ENCODE measurements around the gene DHX35.
A peak's percentile ranks its signal among the peaks of the same experiment; 100 is the strongest.

The DHX35 gene

GRCh38 chr20:38961530-38962043 lies 557 bp upstream of the DHX35 start:
- Histone ChIP-seq H3K27me3 (ENCODE audit: insufficient read depth, poor library complexity, severe bottlenecking) (no peaks in the 10 kb centered on the region), H3K4me3 (ENCODE audit: severe bottlenecking) (peak overlapping the region; percentile 94), H3K36me3 (ENCODE audit: low read depth) (peaks cover 17% of the 10 kb centered on the region), H3K27ac (ENCODE audit: poor library complexity, severe bottlenecking) (peak overlapping the region; percentile 60), H3K9me3 (ENCODE audit: severe bottlenecking) (no peaks in the 10 kb centered on the region), H3K4me1 (ENCODE audit: insufficient read depth, poor library complexity, severe bottlenecking) (peaks cover 15% of the 10 kb centered on the region)
- TF ChIP-seq, protein P1, sequence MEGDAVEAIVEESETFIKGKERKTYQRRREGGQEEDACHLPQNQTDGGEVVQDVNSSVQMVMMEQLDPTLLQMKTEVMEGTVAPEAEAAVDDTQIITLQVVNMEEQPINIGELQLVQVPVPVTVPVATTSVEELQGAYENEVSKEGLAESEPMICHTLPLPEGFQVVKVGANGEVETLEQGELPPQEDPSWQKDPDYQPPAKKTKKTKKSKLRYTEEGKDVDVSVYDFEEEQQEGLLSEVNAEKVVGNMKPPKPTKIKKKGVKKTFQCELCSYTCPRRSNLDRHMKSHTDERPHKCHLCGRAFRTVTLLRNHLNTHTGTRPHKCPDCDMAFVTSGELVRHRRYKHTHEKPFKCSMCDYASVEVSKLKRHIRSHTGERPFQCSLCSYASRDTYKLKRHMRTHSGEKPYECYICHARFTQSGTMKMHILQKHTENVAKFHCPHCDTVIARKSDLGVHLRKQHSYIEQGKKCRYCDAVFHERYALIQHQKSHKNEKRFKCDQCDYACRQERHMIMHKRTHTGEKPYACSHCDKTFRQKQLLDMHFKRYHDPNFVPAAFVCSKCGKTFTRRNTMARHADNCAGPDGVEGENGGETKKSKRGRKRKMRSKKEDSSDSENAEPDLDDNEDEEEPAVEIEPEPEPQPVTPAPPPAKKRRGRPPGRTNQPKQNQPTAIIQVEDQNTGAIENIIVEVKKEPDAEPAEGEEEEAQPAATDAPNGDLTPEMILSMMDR (IDR thresholded peaks at IDR 0.05; ENCODE audit: poor library complexity, severe bottlenecking): no peak
- no peak for DNase-seq (ENCODE audit: low spot score)
- ATAC-seq (ENCODE audit: low read depth): no peak

- Histone ChIP-seq H3K27ac (ENCODE audit: poor library complexity, severe bottlenecking) (peak overlapping the region; percentile 60), H3K36me3 (ENCODE audit: low read depth) (peaks cover 17% of the 10 kb centered on the region), H3K4me1 (ENCODE audit: insufficient read depth, poor library complexity, severe bottlenecking) (peaks cover 15% of the 10 kb centered on the region), H3K4me3 (ENCODE audit: severe bottlenecking) (peak overlapping the region; percentile 94), H3K9me3 (ENCODE audit: severe bottlenecking) (no peaks in the 10 kb centered on the region), H3K27me3 (ENCODE audit: insufficient read depth, poor library complexity, severe bottlenecking) (no peaks in the 10 kb centered on the region)
- no peak for ATAC-seq (ENCODE audit: low read depth)
- TF ChIP-seq, protein P1 (IDR thresholded peaks at IDR 0.05; ENCODE audit: poor library complexity, severe bottlenecking): peak; percentile 40
- no peak for DNase-seq (ENCODE audit: low spot score)
Measured at GRCh38 chr20:38962928-38963401, 821 bp downstream of the DHX35 start.

DNA sequence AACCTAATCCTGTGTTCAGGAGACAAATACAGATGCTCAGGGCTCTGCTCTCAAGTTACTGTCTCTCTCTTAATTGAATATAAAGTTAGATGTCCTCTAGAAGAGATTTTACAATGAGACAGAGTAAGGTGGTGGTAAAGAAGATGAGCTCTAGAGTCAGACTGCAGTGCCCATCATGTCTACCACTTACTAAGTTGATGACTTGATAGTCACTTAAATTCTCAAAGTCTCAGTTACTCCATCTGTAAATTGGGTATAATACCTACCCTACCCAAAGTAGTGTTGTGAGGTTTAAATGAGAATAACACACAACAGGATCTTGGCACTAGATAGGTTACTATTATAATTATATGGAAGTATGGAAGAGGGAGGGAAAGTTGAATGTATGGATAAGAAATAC lies 1.6 kb downstream of the DHX35 start:
- TF ChIP-seq, protein P1 (IDR thresholded peaks at IDR 0.05; ENCODE audit: poor library complexity, severe bottlenecking): no peak
- ATAC-seq (ENCODE audit: low read depth) (no peak), DNase-seq (ENCODE audit: low spot score) (no peak)
- H3K9me3 ChIP-seq (ENCODE audit: severe bottlenecking): no peaks in the 10 kb centered on the region
- H3K36me3 ChIP-seq (ENCODE audit: low read depth): peaks cover 18% of the 10 kb centered on the region
- H3K4me1 ChIP-seq (ENCODE audit: insufficient read depth, poor library complexity, severe bottlenecking): peaks cover 15% of the 10 kb centered on the region
- no peak overlapping the region for H3K27ac ChIP-seq (ENCODE audit: poor library complexity, severe bottlenecking)
- H3K4me3 ChIP-seq (ENCODE audit: severe bottlenecking): no peak overlapping the region
- H3K27me3 ChIP-seq (ENCODE audit: insufficient read depth, poor library complexity, severe bottlenecking): no peaks in the 10 kb centered on the region

- Histone ChIP-seq H3K4me1 (ENCODE audit: insufficient read depth, poor library complexity, severe bottlenecking) (peaks cover 22% of the 10 kb centered on the region), H3K27ac (ENCODE audit: poor library complexity, severe bottlenecking) (no peak overlapping the region)
Measured at GRCh38 chr20:38965264-38965663, 3.1 kb downstream of the DHX35 start.

GRCh38 chr20:38968090-38968489 lies 5.9 kb downstream of the DHX35 start:
- ATAC-seq (ENCODE audit: low read depth) (no peak), DNase-seq (ENCODE audit: low spot score) (no peak)
- TF ChIP-seq, protein P1 (IDR thresholded peaks at IDR 0.05; ENCODE audit: poor library complexity, severe bottlenecking): no peak
- no peaks in the 10 kb centered on the region for H3K9me3 ChIP-seq (ENCODE audit: severe bottlenecking)
- peaks cover 59% of the 10 kb centered on the region for H3K36me3 ChIP-seq (ENCODE audit: low read depth)
- H3K4me1 ChIP-seq (ENCODE audit: insufficient read depth, poor library complexity, severe bottlenecking): peaks cover 36% of the 10 kb centered on the region
- no peak overlapping the region for H3K27ac ChIP-seq (ENCODE audit: poor library complexity, severe bottlenecking)
- no peaks in the 10 kb centered on the region for H3K27me3 ChIP-seq (ENCODE audit: insufficient read depth, poor library complexity, severe bottlenecking)
- H3K4me3 ChIP-seq (ENCODE audit: severe bottlenecking): no peak overlapping the region

More at GRCh38 chr20:38965264-38965663, 3.1 kb downstream of the DHX35 start:
- H3K9me3 ChIP-seq (ENCODE audit: severe bottlenecking): no peaks in the 10 kb centered on the region
- TF ChIP-seq, protein P1 (IDR thresholded peaks at IDR 0.05; ENCODE audit: poor library complexity, severe bottlenecking): no peak
- H3K4me3 ChIP-seq (ENCODE audit: severe bottlenecking): no peak overlapping the region
- H3K27me3 ChIP-seq (ENCODE audit: insufficient read depth, poor library complexity, severe bottlenecking): no peaks in the 10 kb centered on the region
- peaks cover 33% of the 10 kb centered on the region for H3K36me3 ChIP-seq (ENCODE audit: low read depth)
- ATAC-seq (ENCODE audit: low read depth) (no peak), DNase-seq (ENCODE audit: low spot score) (no peak)

All from RWPE2 (cell line).